Measurements from ENCODE around the gene ANKLE2.
"Not testable (repeated sequence)": the region's sequence is repeated elsewhere in the genome, so short reads cannot be mapped to it uniquely, and the experiment has no call there.

The ANKLE2 gene

DNA sequence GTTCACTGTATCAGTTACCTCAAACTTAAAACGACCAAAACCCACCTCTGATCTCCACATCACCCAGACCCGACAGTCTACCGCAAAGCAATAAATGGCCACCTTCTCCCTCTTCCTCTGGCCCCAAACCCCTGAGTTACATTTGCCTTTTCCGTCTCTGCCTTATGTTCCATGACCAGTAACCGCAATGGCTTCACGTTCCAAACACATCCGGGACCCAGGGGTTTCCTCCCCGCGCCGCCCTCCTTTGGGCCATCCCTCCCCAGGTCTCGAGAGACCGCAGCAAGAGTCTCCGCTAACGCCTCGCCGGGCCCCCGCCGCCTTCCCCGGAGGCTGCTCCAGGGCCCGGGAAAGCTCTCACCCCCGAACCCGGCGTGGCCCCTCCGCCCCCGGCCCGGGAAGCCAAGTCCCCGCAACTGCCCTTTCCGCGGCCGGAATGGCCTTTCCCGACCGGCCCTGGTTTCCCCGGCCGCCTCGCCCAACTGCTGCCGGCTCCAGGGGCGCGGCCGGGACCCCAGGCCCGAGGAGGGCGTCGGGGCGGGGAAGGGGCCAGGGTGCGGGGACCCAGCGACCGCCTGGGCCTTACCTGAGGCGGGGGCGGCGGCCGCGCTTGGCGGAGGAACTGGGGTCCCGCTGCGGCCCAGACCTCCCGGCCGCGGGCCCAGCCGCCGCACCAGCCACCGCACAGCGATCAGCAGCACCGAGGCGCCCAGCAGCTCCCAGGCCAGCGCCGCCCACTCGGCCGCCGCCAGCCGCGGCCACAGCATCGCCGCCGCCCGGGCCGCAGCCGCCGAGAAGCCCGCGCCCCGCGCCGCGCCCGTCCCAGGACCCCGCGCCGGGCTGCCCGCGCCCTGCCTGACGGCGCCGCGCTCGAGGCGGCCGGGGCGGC, at the start of gene ANKLE2:
ANKLE2 (minus strand) TSS at position 801 of the 889 bp plus-strand sequence; CDS start at position 767, 34 bp downstream.
- DNase-seq = peak; percentile 75

DNA sequence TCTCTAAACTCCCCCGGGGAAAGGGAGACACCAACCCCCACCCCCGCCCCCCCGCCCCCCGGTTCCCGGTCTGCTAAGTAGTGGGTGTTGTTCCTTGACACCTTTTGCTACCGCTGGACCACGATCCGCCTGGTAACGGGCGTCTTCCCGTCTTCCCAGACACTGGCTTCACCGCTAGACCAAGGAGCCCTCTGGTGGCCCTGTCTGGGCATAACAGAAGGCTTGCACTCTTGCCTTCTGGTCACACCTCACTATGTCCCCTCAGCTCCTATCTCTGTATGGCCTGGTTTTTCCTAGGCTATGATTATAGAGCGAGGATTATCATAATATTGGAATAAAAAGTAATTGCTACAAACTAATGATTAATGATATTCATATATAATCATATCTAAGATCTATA, 47.8 kb upstream of the ANKLE2 start:
- peak; percentile 34 for DNase-seq

DNA sequence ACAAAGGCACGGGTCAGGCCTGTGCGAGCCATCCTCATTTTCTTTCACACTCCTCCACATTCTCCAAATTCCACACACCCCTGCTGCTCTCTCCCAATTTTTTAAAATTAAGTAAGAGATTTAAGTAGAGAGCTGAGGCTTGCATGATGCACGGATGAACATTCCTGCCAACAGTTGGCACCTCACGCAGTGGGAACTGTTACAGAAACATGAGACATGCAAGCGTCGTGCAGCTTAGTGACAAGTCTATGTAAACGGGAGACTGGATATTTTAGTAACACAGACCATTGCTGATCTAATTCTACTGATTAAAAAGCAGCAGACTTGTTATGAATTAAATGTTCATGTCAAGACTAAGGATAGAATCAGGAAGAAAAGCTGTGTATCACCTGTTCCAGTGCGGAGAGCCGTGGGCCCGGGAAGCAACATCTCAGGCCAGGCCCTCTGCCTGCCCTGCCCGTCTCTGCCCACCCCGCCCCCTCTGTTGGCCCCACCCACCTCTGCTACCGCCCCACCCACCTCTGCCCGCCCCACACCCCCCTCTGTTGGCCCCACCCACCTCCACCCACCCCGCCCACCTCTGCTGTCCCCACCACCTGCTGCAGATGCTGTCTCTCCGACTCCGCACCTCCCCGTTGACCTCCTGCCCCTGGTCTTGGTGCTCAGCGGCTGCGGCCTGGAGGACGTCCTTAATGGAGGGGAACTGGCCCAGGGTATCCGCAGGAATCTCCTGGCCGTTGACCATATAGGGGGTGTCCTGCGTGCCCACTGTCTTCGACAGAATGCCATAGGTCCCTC, 45.9 kb upstream of the ANKLE2 start:
- DNase-seq = no peak

DNA sequence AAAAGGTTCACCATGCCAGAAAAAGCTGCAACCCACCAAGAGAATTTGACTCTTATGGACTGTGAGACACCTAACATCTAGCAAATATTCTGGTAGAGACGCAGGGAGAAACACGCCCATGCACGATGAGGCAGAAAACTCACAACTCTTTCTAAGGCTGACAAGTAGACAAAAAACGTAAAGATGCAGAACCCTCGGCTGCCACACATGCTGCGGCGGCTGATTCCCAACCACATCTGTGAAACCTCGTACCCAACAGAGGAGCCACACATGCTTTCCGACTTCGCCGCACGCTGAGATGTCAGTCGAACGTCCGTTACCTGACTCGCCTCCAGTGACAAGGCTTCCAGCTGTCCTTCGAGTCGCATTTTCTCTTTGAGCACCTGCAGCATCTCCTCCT, 45.2 kb upstream of the ANKLE2 start:
- DNase-seq = peak; percentile 22

DNA sequence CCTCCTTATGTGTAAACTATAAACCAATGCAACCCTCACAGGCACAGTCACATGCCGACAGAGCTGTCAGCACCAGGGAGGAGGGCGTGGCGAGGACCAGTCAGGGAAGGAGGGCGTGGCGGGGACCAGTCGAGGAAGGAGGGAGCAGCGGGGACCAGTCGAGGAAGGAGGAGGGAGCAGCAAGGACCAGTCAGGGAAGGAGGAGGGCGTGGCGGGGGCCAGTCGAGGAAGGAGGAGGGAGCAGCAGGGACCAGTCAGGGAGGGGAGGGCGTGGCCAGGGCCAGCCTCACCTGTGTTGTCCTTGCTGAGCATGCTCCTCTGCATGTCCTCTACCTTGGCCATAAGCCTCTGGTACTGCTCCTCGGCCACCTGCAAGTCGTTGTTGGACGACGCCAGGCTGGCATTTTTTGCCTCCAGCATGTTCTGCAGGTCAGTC, 42.8 kb upstream of the ANKLE2 start:
- no peak for DNase-seq

DNA sequence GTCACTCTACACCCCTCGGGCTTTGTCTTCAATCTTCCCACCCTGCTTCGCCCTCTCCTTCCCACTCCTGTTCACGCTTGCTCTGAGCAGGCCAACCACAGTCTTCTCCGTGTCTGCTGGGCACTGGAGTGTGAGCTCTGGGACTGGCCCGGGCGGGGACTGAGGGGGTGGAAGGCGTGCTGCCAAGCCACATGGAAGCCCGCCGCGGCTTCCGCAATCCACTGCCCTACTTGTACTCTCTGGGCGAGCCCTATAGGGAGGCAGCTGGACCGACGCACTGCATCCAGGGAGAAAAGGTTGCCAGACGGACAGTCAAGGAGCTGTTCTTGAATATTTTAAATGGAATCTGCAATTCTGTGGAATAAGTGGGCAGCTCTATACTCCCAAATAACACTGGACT, 42.3 kb upstream of the ANKLE2 start:
- DNase-seq = no peak

DNA sequence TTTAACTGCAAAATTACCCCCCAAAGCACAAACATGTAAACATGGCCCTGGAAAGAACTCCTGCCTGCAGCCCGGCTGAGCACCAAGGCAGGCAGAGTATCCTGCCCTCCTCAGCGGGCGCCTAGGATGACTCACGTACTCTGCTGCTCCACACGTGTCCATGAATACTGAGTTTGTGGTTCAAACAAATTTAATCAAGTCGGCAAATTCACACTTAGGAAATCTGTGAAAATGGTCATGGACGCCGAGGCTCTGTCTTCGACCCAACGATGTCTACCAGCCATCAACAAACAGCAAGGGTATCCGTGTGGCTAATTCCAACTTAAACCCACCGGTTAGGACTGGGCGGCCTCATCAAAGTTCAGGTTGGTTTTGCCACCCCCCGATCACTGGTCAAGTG, 41.5 kb upstream of the ANKLE2 start:
- no peak for DNase-seq

DNA sequence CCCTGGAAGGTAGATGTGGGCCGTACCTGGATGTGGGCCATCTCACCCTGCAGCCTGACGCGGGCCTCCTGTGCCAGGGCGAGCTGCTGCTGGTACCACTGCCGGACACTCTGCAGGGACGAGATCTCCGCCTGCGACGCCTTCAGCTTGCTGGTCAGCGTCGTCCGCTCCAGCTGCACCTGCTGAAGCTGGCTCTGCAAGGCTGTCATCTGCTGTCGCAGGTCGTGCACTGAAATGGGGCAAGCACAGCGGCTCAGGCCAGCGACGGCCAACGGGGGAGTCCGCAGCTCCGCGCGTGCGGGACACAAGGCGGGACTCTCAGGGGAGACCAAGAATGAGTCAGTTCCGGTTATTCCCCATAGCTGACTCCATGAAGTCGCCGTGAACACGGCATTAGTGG, 40.1 kb upstream of the ANKLE2 start:
- no peak for DNase-seq

DNA sequence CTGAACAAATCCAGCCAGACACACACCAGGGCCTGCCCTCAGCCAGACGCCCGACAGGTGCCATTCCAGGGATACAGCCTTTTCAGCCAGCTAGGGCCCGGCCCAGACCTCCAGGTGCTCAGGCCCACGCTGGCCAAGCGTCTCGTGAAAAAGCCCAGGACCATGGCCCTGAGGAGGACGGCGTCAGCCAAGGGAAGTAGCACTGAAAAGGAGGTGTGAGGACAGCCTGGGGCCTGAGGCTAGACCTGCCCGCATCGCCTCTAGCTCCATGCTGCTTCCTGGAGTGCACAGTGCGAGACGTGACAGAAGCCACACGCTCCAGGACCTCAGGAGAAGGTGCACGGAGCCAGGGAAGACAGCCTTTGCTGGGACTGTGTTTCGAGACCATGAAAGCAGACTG, 37.2 kb upstream of the ANKLE2 start:
- DNase-seq = no peak

DNA sequence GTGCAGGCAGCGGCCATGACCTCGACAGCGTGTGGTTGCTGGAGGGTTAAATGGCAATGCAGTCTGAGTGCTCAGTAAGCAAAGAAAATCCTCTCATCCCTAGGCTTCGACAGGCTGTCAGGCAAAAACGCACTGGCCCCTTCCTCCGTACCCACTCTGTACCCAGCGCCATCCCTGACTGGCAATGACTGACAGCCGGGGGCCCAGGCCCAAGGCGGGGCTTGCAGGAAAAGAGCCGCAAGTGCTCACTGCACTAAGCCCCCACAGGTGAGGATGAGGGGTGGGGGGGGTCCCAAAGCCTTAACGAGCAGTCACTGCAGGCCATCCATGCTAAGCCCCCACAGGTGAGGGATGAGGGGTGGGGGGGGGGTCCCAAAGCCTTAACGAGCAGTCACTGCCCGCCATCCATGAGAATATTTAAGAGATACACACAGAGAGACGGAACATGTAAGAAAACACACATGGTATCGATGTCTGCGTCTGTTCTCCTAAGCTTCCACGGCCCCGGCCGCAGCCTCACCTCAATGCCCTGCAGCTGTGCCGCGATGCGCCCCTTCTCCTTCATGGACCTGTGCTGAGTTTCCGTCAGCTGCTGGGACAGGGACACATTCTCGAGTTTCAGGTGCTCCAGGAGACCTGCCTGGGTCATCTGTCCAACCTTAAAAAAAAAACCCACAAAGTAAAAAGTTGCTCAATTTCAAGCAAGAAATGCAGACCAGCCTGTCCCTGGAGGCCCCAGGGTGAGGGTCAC, 36.4 kb upstream of the ANKLE2 start:
- DNase-seq = no peak

DNA sequence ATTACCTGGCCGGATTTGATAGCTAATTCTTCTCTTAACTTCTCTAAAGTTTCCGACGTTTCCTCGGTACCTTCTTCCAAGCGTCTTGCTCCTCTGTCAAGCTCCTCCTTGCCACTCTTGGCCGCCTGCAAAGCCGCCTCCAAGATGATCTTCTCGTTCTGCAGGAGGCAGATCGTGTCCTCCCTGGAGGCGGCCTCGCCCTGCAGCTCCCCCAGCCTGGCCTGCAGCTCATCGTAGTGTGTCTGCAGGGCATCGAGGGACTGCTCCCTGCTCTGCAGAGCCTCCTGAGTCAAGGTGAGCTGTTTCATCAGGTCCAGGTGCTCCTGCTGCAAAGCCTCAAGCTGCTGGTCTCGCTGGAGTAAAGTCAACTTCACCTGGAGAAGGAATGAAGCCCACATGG, 34.2 kb upstream of the ANKLE2 start:
- DNase-seq = no peak

DNA sequence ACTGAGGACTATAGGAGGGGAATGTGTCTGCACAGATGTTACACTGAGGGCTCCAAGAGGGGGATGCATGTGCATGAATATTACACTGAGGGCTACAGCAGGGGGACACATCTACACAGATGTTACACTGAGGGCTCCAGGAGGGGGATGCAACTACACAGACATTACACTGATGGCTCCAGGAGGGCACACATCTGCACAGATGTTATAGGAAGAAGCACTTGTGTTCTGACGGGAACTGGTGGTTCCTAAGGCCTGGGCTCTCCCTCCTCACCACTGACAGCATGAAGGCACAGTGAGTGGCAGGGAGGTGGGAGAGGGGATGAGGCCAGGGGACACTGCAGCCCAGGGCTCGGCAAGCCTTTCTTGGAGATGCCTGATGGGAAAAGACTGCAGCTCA, 30.3 kb upstream of the ANKLE2 start:
- DNase-seq = not testable (repeated sequence)

DNA sequence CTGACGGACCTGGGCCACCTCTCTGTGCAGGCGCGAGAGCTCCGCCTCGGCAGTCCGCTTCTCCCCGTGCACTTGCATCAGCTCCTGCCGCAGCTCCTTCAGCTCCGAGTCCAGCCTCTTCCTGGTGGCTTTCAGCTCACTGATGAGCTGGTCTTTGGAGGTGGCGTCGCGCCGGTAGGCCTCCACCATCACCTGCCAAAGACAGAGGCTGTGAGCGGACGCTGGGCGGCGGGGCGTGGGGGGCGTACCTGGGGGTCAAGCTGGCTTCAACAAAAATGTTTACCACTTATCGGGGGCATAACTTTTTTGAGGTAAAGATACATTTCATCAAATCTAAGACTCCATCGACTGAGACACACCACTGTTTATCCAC, 27.5 kb upstream of the ANKLE2 start:
- DNase-seq = no peak

DNA sequence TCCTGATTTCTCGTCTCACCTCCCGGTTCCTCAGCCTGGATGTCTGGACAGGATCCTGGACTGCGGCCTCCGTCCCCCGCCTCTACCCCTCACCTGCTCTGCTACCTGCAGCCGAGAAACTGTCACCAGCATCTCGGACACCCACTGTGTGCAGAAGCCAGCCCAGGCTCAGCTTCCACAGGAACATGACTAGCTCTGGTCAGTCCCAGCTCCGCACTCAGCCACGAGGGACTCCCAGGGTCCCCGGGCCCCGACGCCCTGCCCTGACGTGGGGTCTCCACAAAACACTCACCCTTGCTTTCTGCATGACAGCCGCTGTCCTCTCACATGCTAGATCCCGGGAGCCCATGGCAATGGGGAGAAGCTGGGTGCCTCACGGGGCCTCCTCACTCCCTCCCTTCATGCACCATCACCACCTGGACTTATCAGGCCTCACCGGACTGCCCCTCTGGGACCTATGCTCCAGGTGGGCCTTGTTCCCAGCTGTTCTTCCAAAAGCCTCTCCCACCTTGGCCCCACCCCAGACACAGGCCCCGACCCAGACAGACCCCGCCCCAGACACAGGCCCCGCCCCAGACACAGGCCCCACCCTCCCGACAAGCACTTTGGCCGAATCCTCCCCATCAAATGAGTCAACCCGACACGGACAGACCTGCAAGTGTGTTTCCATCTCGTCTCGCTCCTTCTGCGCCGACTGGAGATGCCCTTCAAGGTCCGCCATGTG, 26.9 kb upstream of the ANKLE2 start:
- DNase-seq = no peak

DNA sequence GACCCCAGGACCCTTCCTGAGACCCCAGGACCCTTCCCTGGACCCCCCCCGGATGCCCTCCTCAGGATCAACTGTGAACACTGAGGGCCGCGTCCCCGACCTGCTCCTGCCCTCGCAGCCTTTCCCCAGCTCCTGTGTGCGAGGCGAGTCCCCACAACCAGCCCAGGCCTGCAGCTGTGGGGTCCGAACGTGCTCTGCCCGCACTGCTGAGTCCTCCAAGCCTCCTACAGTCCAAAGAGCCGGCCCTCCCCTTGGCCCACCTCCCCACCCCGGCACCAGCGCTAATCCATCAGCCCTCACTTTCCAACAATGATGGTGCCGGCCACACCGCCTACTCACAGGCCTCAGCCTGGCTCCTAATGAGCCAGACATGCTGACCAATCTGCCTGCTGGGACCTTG, 26.2 kb upstream of the ANKLE2 start:
- no peak for DNase-seq

DNA sequence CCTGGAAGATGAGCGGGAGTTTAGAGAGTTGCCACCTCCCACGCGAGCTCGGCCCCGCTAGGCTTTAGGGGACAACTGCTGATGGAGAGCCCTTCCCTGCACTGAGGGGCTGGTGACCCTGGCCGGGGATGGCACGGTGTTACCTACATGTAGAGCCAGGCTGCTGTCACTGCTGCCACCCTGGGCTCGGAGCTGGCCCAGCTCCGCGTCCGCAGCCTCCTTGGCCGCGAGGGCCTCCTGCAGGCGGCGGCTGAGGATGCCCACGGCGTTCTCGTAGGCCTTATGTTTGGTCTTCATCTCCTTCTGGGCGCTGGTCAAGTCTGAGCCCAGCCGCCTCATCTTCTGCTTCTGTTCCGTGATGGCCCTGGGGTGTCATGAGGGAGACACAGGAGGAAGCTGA, 24.6 kb upstream of the ANKLE2 start:
- DNase-seq = no peak

DNA sequence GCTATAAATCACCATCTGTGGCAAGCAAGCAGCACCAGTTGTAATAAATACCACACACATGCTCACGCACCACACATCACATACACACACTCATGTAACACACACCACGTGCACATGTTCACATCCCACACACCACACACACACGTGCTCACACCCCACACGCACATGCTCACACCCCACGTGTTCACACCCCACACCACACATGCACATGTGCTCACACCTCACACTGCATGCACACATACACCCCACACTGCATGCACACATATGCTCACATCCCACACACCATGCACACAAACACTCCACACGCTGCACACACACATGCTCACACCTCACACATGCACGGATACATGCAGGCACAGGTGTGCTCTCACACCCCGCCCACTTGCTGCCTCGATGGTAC, 22.9 kb upstream of the ANKLE2 start:
- DNase-seq = no peak

DNA sequence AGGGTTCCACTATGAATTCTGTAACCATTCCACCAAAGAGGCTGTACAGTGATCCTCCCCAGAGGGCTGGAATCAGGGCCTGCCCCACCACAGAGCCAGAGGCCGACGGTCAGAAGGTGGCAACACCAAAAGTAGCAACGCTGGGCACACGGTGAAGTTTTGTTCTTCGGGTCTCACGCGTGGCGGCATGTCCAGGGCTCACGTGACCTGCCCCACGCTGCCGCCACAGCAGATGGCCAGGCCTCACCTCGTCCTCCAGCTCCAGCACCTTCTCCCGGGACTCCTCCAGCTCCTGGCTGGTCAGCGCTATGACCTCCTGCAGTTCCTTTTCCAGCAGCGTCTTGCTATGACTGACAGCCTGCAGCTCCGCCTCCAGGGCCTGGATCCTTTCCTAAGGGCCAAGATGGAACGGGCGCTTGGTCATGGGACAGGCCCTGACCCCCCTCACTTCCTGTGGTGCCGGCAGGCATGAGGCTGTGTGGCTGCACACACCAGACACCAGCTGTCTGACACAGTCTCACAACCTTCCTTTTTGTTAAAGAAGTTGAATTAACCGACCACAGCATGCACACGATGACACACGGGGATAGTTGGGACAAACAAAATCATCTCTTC, 22.4 kb upstream of the ANKLE2 start:
- no peak for DNase-seq

DNA sequence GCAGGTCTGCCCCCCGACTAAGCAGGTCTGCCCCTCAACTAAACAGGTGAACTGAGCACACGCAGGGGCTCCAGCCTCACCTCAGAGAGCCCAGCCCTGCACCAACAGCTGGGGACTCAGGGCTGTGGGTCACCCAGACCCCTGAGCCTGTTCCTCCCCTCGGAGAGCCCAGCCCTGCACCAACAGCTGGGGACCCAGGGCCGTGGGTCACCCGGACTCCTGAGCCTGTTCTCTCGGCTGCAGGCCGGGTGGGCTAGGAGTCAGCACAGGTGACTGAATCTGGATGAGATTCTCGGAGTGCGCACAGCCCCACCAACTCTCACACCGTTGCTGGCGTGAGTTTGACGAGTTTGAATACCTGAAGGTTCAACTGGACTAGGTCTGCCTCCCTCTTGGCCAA, 20.3 kb upstream of the ANKLE2 start:
- DNase-seq = no peak

DNA sequence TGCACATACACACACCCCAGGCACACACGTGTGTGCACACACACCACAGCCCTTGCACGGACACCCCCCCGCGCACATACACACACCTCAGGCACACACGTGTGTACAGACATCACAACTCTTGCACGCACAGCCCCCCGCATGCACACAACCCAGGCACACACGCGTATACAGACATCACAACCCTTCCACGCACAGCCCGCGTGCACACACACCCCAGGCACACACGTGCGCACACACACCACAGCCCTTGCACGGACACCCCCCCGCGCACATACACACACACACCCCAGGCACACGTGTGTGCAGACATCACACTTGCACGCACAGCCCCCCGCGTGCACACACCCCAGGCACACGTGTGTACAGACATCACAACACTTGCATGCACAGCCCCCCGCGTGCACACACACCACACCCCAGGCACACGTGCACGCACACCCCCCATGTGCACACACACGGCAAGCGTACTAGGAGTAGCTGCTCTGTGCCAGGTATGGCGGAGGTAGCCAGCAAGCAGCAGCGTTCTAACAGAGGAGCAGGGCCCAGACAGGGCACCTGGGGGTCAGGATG, 18.2 kb upstream of the ANKLE2 start:
- DNase-seq = no peak

DNA sequence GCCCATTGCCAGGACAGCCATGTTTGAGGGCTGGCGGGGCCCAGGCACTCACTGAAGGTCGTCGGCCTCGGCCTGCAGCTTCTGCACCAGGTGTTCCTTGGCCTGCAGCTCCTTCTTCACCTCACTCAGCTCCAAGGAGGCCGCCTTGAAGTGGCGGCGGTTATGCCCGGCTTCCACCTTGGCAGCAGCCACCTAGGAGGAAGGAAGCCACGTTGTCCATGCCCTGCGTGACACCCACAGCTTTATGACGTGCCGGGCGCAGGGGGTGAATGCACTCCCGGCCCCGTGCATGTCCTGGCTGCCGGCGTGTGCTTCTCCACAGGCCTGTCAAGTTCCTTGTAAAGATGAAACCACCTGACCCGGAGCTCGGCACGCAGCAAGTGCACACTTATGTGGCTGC, 16.0 kb upstream of the ANKLE2 start:
- DNase-seq = no peak
